ENCODE data around the gene TH.

TH gene

GRCh38 chr11:2143477-2143798 is 28.2 kb downstream of the TH start:
- no peak for DNase-seq (ENCODE audit: low spot score)

DNA sequence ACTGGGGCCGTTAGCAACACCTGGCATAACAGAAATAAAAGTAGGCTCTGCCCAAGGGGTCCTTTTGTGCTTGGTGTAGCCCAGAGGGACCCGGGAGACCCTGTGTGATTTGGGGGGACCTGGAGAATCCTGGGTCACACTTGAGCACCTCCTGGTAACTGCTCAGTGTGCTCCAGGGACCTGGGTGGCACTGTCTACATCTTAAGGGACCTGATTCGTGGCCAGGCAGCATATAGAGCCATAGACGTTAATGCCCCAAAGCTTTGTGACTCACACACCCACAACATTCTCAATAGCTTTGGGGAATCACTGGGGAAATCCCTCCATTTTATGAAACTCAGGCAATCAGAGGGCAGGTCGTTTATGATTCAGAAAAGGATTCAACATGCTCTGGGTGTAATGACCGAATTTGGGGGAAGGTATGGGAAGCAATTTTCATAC is 28.8 kb downstream of the TH start:
- no peak for DNase-seq (ENCODE audit: low spot score)

GRCh38 chr11:2142300-2142759 is 29.3 kb downstream of the TH start:
- no peak for DNase-seq (ENCODE audit: low spot score)

- no peak for DNase-seq (ENCODE audit: low spot score)
Observed at GRCh38 chr11:2140411-2141400, 30.9 kb downstream of the TH start.

- no peak for DNase-seq (ENCODE audit: low spot score)
Observed at GRCh38 chr11:2139621-2140337, 31.8 kb downstream of the TH start.

GRCh38 chr11:2139123-2139521 is 32.5 kb downstream of the TH start, which contains the start of gene IGF2:
TSS of gene IGF2 (minus strand) at chr11:2139389. CDS start at chr11:2135523, 3,866 bp downstream.
- no peak for DNase-seq (ENCODE audit: low spot score)

DNA sequence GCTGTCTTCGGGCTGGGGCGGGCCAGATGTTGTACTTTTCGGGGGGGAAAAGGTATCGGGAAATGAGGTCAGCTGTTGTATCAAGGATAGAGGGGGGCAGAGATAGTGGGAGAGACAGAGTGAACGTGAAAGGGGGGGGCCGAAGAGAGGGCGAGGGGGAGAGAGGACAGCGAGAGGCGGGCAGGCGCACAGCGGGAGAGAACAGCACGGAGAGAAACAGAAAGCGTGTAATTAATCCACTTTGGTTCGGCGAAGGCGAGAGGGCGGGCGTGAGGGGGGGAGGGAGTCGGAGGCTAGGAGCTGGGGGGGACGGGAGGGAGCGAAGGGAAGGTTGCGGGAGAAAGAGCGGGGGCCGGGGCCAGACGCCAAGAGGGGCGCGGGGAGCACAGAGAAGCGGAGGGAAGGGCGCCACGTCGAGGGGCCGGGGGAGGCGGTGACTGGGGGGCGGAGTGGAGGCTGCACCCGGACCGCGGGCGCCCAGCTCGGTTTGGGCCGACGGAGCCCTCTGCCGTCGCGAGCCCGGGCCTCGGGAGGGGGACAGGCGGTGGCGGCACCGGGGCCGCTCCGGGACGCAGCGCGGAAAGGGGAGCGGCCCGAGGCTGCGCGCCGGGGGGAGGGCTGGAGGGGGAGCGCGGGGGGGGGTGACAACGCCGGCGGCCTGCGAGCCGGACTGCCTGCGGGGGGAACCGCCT is 33.0 kb downstream of the TH start:
- no peak for DNase-seq (ENCODE audit: low spot score)

- no peak for DNase-seq (ENCODE audit: low spot score)
Observed at GRCh38 chr11:2138068-2138430, 33.6 kb downstream of the TH start.

DNA sequence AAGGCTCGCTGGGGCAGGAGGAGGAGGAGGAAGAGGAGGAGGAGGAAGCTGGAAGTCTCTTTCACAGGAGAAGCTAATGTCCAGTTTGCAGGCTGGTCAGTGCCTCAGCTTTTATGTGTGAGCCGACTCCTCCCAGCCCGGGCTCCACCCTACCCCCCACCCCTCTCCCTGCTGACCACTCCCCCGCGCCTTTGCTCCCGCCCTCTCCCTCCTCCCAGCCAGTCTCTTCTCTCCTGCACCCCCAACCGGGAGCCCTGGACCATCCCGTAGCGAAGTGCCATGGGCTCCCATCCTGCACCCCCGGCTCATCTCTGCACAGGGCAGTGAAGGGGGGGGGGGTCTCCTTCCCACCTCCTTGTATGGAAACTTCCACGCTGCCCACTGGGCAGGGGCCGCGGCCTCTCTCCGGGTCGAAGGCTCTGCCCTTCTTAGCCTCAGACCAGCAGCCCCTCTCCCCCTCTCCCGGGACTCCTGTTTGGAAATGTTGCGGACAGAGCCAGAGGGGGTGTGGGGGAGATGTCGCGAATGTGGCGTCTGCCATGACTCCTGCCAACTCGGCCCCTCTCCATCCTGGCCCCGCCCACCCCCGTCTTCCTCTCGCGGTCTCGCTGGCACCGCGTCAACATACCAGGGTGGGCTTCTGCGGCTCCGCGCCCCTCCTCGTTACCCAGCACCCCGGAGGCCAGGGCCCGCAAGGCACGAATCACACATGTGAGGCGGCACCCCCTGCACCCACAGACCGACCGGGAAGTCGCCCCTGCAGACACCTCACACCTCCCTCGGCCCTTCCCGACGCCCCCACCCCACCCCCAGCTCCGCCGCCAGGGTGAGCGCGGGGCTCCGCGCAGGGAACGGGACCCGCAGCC is 34.2 kb downstream of the TH start:
- DNase-seq (ENCODE audit: low spot score), result no peak

DNA sequence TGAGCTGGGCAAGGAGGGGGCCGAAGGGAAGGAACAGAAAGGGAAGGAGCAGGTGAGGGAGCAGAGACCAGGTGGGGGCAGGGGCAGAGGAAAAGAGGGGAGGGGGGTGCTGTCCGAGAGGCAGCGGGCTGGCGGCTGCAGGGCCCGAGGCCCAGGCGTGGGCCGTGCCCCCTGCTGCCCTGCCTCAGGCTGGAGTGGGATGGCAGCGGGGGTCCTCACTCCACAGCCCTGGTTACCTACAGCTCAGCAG is 34.7 kb downstream of the TH start:
- no peak for DNase-seq (ENCODE audit: low spot score)

DNA sequence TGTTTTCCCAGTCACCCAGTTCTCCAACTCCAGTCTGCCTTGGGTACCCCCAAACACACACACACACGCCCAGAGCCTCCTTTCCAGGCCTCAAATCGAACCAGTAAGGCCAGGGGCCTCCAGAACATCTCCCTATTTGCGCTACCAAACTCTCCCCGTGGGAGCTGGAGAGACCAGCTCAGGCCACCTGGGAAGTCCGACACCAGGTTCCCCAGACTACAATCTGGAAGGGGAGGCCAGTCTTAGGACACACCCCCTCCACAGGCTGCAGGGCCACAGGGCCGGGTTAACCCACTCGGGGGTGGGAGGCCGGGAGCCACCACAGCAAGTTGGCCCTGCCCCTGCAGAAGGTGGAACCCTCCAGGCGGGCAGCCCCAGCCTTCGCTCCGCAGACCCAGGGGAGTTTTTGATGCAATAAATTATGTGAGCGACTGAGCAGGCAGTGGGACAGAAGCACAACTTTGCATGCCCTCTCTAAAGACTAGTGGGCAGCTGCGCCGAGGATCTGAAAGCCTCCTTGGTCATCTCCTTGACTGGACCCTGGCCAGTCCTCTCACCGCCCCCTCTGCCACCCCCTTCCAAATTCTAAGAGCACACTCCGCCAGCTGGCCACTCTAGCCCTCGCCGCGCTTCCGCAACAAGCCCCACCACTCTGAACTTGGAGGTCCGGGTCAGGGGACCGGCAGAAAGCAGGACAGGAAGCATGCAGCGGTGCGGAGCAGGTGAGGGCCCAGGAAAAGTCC is 35.2 kb downstream of the TH start:
- no peak for DNase-seq (ENCODE audit: low spot score)

- DNase-seq (ENCODE audit: low spot score), result no peak
Observed at GRCh38 chr11:2135648-2136201, 35.9 kb downstream of the TH start.

- no peak for DNase-seq (ENCODE audit: low spot score)
Observed at GRCh38 chr11:2135018-2135569, 36.5 kb downstream of the TH start.

GRCh38 chr11:2134022-2135010 is 37.3 kb downstream of the TH start:
- no peak for DNase-seq (ENCODE audit: low spot score)

DNA sequence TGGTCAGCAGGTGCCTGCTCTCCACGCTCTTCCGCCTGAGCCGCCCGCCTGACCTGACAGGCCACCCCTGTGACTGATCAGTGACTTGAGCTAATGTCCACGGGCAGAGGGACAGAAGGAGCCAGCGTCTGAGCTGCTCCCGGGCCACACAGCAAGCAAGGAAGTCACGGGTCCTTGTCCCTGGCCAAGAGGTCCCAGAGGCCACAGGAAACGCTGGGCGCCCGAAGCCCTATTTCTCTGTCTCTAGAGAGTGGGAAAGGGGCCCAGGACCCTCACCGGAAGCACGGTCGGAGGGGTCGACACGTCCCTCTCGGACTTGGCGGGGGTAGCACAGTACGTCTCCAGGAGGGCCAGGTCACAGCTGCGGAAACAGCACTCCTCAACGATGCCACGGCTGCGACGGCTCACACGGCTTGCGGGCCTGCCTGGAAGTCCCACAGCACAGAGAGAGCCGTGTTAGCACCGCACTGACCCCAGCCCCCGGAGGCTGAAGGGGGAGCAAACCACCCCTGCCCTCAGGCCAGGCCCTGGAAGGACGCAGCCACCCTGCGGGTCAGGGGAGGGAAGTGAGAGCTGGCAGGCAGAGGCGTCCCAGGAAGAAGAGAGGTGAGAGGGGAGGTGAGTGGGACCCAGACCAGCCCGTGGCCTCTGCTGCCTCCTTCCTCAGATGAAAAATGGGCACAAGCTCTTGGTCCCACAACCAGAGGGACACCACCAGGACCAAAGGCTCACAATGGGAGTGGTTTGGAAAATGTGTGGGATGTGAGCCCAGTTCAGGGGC is 38.2 kb downstream of the TH start:
- DNase-seq (ENCODE audit: low spot score), result no peak

GRCh38 chr11:2132874-2133240 is 38.8 kb downstream of the TH start:
- no peak for DNase-seq (ENCODE audit: low spot score)

- no peak for DNase-seq (ENCODE audit: low spot score)
Observed at GRCh38 chr11:2132246-2132645, 39.4 kb downstream of the TH start.
